ENCODE results near the gene TADA2A. TPM values are rescaled to one million over a fixed set of nuclear protein-coding genes. Genes with fewer than 3 reads are reported as not detected.

Gene TADA2A
- total and polyA plus RNA-seq, 2 of the 8 experiments (the other 6 are each of a cell fraction or from before 2014, with no cell fraction given): 8.4 to 18.5 TPM

DNA sequence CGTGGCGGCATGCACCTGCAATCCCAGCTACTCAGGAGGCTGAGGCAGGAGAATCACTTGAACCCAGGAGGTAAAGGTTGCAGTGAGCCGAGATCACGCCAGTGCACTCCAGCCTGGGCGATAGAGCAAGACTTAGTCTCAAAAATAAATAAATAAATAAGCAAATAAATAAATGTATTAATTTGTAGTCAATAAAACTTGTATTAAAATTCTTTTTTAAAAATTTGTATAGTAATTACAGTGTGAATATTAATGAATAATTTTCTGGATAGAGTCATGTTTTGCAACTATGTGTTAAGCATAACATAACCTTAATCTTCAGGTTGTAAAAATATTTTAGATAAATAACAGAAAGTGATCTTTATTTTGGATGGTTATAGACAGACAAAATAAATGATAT lies 55.8 kb downstream of the TADA2A start:
- Histone ChIP-seq H3K4me2 (ENCODE audit: insufficient read depth in 1 of 2, low read depth in 2 of 2, low read length in 2 of 2) (no peak overlapping the region), H3K27me3 (replicated peaks in 1 of 4; ENCODE audit: control insufficient read depth in 3 of 4, extremely low read depth in 1 of 4, insufficient read depth in 3 of 4, low read length in 3 of 4) (no peaks in the 10 kb centered on the region), H3K4ac (replicated peaks; ENCODE audit: insufficient read length, low read depth, low read length) (no peak overlapping the region), H3K9ac (replicated peaks in 1 of 4; ENCODE audit: extremely low read depth in 1 of 4, low read depth in 3 of 4, low read length in 3 of 4) (no peak overlapping the region), H2BK5ac (ENCODE audit: low read depth, low read length) (no peak overlapping the region), H2AK5ac (ENCODE audit: low read depth, low read length) (no peak overlapping the region), H3K56ac (replicated peaks; ENCODE audit: insufficient read length, low read depth, low read length) (no peak overlapping the region), H3K9me3 (ENCODE audit: insufficient read depth in 2 of 2, low read depth in 1 of 2, low read length in 1 of 2) (no peaks in the 10 kb centered on the region), H2BK120ac (replicated peaks; ENCODE audit: low read depth, low read length) (no peak overlapping the region), H3K18ac (ENCODE audit: extremely low read depth, low read length) (no peak overlapping the region), H2BK12ac (ENCODE audit: low read depth, low read length) (no peak overlapping the region), H3K79me1 (ENCODE audit: low read depth, low read length) (no peaks in the 10 kb centered on the region; the same call in 1 of the 2 replicates), H3K79me2 (ENCODE audit: control insufficient read depth in 1 of 2, insufficient read depth in 2 of 2, low read length in 2 of 2) (no peaks in the 10 kb centered on the region), H3K23ac (ENCODE audit: insufficient read length) (no peak overlapping the region), H3K36me3 (ENCODE audit: control insufficient read depth in 2 of 4, insufficient read depth in 4 of 4, low read length in 3 of 4) (peaks cover 0 to 12% (median 0%) of the 10 kb centered on the region in 4 experiments; a peak in 2 of 8 replicates), H4K91ac (replicated peaks; ENCODE audit: insufficient read length, low read length) (no peak overlapping the region), H4K5ac (ENCODE audit: insufficient read length, low read depth, low read length) (no peak overlapping the region), H2BK15ac (ENCODE audit: low read length) (no peak overlapping the region), H3K14ac (ENCODE audit: insufficient read length) (no peak overlapping the region), H2AFZ (ENCODE audit: low read length) (no peak overlapping the region), H4K8ac (ENCODE audit: extremely low read depth, insufficient read depth, low read length) (no peak overlapping the region), H3K23me2 (ENCODE audit: low read depth, low read length) (no peaks in the 10 kb centered on the region), H4K20me1 (replicated peaks in 1 of 2; ENCODE audit: control insufficient read depth in 1 of 2, insufficient read depth in 2 of 2, low read length in 2 of 2) (peaks cover 0 to 2% of the 10 kb centered on the region in 2 experiments), H3K4me1 (replicated peaks in 1 of 4; ENCODE audit: control insufficient read depth in 3 of 4, insufficient read depth in 4 of 4, low read length in 3 of 4) (no peaks in the 10 kb centered on the region), H3K4me3 (ENCODE audit: extremely low read depth in 1 of 4, insufficient read depth in 2 of 4, low read depth in 3 of 4, low read length in 4 of 4) (no peak overlapping the region), H3K27ac (ENCODE audit: low read depth, low read length) (no peak overlapping the region), H2BK20ac (ENCODE audit: low read length) (no peak overlapping the region)
- no peak for FAIRE-seq
- POLR2A ChIA-PET (ENCODE audit: partially characterized antibody): no interaction called here
- TF ChIP-seq TBP (IDR thresholded peaks at IDR 0.05; ENCODE audit: low read depth, low read length) (no peak), SP1 (IDR thresholded peaks at IDR 0.05; ENCODE audit: low read depth, low read length) (no peak), ASH2L (IDR thresholded peaks at IDR 0.05; ENCODE audit: low read length) (no peak)
- TF ChIP-seq, protein P1, sequence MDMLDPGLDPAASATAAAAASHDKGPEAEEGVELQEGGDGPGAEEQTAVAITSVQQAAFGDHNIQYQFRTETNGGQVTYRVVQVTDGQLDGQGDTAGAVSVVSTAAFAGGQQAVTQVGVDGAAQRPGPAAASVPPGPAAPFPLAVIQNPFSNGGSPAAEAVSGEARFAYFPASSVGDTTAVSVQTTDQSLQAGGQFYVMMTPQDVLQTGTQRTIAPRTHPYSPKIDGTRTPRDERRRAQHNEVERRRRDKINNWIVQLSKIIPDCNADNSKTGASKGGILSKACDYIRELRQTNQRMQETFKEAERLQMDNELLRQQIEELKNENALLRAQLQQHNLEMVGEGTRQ (IDR thresholded peaks at IDR 0.05; ENCODE audit: low read length): no peak
- 96% methylated on average over 5 of the region's 5 CpGs; no CpG with 5 or more reads in 1 of the 2 experiments for WGBS, 2 experiments (ENCODE audit: extremely low coverage in 1 of 2, insufficient coverage in 1 of 2, insufficient read length in 1 of 2, insufficient replicate concordance in 2 of 2, low coverage in 1 of 2, low lambda C conversion rate in 2 of 2, missing lambda C conversion rate in 1 of 2)
- CTCF ChIA-PET (ENCODE audit: partially characterized antibody): interaction anchor here (1.5 kb wide), 1 partner anchor 12 kb away, joined by 3 read pairs; no protein-coding TSS in a partner anchor
- no peak for DNase-seq (ENCODE audit: low read depth in 1 of 2, low spot score in 2 of 2)
